Hepatic stellate cell (primary cell): ENCODE data around the gene GPC6.
A peak's percentile ranks its signal among the peaks of the same experiment; 100 is the strongest.
"Not testable (repeated sequence)": the region's sequence is repeated elsewhere in the genome, so short reads cannot be mapped to it uniquely, and the experiment has no call there.

Experiments used
- DNase-seq: peaks from one replicate; pipeline ENCODE4 v3.0.0; 2011; ENCODE audit warnings: low spot score

Gene GPC6

GRCh38 chr13:93226623-93227279 lies at the start of gene GPC6:
Gene GPC6 (plus strand): TSS chr13:93226807.
- peak; percentile 70 for DNase-seq

GRCh38 chr13:93180356-93180969 lies 46.1 kb upstream of the GPC6 start:
- no peak for DNase-seq

- no peak for DNase-seq
These were observed 44.2 kb upstream of the GPC6 start for GRCh38 chr13:93182406-93182805.

GRCh38 chr13:93183302-93183701 lies 43.3 kb upstream of the GPC6 start:
- no peak for DNase-seq

GRCh38 chr13:93190006-93190405 lies 36.6 kb upstream of the GPC6 start:
- DNase-seq, result no peak

GRCh38 chr13:93193682-93194081 lies 32.9 kb upstream of the GPC6 start:
- DNase-seq, result no peak

- DNase-seq, result no peak
These were observed 26.8 kb upstream of the GPC6 start for GRCh38 chr13:93199856-93200255.

GRCh38 chr13:93200626-93201025 lies 26.0 kb upstream of the GPC6 start:
- no peak for DNase-seq

- no peak for DNase-seq
These were observed 24.5 kb upstream of the GPC6 start for GRCh38 chr13:93201992-93202558.

GRCh38 chr13:93206778-93207392 lies 19.7 kb upstream of the GPC6 start:
- not testable (repeated sequence) for DNase-seq

- DNase-seq, result no peak
These were observed 10.5 kb upstream of the GPC6 start for GRCh38 chr13:93216122-93216521.

GRCh38 chr13:93217721-93218261 lies 8.8 kb upstream of the GPC6 start:
- DNase-seq, result no peak

GRCh38 chr13:93218583-93218982 lies 8.0 kb upstream of the GPC6 start:
- no peak for DNase-seq

GRCh38 chr13:93220073-93220472 lies 6.5 kb upstream of the GPC6 start:
- no peak for DNase-seq

- DNase-seq, result no peak
These were observed 3.6 kb upstream of the GPC6 start for GRCh38 chr13:93222976-93223375.

- peak; percentile 29 for DNase-seq
These were observed 2.1 kb upstream of the GPC6 start for GRCh38 chr13:93224535-93224934.

- DNase-seq, result no peak
These were observed 997 bp upstream of the GPC6 start for GRCh38 chr13:93225610-93226009.

GRCh38 chr13:93226065-93226622 lies 463 bp upstream of the GPC6 start:
- DNase-seq, result no peak

GRCh38 chr13:93227280-93227877 lies 772 bp downstream of the GPC6 start:
- peak; percentile 40 for DNase-seq

- DNase-seq, result peak; percentile 73
These were observed 1.5 kb downstream of the GPC6 start for GRCh38 chr13:93227878-93228642.

GRCh38 chr13:93228643-93228937 lies 2.0 kb downstream of the GPC6 start:
- no peak for DNase-seq
